Measurements from ENCODE around the gene FKBP1B.
"Not testable (repeated sequence)": the region's sequence is repeated elsewhere in the genome, so short reads cannot be mapped to it uniquely, and the experiment has no call there.

The FKBP1B gene

DNA sequence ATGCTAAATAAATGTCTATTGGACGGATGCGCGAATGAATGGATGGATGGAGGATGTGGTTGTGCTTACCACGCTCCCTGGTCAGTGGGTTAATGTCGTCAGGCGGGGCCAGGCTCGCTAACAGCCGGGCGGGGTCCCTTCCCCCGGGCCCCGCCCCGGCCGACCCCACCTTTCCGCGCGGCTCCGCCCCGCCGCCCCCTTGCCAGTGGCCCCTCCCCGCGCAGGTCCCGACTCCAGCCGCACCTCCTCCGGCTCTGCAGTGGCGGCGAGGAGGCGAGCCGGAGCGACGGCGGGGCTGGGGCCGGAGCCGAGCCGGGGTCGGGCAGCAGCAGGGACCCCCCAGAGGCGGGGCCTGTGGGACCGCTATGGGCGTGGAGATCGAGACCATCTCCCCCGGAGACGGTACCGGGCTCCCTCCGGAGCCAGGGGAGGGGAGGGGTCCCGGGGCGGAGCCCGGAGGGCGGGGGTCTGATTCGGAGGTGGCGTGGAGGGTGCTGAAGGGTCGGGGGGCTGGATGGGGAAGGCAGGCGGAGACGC lies at the start of gene FKBP1B:
Gene FKBP1B, plus strand, starts transcription at position 257 of the 537 bp plus-strand sequence. Its CDS starts 109 bp downstream, at position 366.
- H3K9me3 Mint-ChIP-seq = no peaks in the 10 kb centered on the region
- H3K36me3 Mint-ChIP-seq = no peaks in the 10 kb centered on the region
- no peaks in the 10 kb centered on the region for H3K27me3 Mint-ChIP-seq
- H3K4me3 Mint-ChIP-seq = peak within 1 kb of the TSS; percentile 82
- ATAC-seq (ENCODE audit: low read depth) (peak; percentile 11), DNase-seq (ENCODE audit: low spot score in 2 of 2) (peak; percentile 27 to 39)
- H3K4me1 Mint-ChIP-seq = peaks cover 13% of the 10 kb centered on the region
- H3K27ac Mint-ChIP-seq = no peak within 1 kb of the TSS

DNA sequence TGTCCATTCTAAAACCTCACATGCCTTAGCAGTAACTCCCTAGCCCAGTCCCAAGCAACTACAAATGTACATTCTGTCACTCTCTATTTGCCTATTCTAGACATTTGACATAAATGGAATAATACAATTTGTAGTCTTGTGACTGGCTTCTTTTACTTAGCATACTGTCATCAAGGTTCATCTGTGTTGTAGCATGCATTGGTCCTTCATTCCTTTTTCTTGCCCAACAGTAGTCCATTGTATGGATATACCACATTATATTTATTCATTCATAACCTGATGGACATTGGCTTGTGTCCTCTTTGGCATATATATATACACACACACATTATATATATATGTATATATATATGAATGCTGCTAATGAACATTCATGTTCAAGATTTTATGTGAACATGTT lies 41.8 kb upstream of the FKBP1B start:
- ATAC-seq (ENCODE audit: low read depth) = no peak
- Mint-ChIP-seq H3K4me3 (no peak overlapping the region), H3K27me3 (peaks cover 10% of the 10 kb centered on the region), H3K4me1 (no peaks in the 10 kb centered on the region), H3K36me3 (no peaks in the 10 kb centered on the region), H3K9me3 (no peaks in the 10 kb centered on the region), H3K27ac (no peak overlapping the region)
- no peak for DNase-seq (ENCODE audit: low spot score in 2 of 2)

DNA sequence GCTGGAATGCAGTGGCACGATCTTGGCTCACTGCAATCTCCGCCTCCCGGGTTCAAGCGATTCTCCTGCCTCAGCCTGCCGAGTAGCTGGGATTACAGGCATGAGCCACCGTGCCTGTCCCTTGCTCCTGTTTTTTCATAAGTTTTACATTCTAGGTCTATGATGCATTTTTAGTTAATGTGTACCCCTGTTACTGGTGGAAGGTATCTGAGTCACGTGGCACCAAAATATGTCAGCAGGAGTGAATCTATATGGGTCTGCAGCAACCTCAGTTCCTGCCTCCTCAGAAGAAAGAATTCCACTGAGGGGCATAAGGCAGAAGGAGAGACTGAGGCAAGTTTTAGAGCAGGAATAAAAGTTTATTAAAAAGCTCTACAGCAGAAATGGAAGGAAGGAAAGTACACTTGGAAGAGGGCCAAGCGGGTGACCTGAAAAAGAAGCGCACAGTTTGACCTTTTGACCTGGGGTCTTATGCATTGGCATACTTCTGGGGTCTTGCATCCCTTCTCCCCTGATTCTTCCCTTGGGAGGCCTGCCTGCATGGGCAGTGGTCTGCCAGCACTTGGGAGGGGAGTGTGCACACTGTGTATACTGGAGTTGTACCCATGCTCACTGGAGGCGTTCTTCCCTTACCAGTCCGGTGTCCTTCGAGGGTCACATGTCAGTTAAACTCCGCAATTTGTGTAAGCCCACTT lies 40.7 kb upstream of the FKBP1B start:
- H3K4me3 Mint-ChIP-seq = no peak overlapping the region
- ATAC-seq (ENCODE audit: low read depth) (no peak), DNase-seq (ENCODE audit: low spot score in 2 of 2) (no peak)
- H3K4me1 Mint-ChIP-seq = no peaks in the 10 kb centered on the region
- peaks cover 10% of the 10 kb centered on the region for H3K27me3 Mint-ChIP-seq
- no peaks in the 10 kb centered on the region for H3K36me3 Mint-ChIP-seq
- no peaks in the 10 kb centered on the region for H3K9me3 Mint-ChIP-seq
- no peak overlapping the region for H3K27ac Mint-ChIP-seq

DNA sequence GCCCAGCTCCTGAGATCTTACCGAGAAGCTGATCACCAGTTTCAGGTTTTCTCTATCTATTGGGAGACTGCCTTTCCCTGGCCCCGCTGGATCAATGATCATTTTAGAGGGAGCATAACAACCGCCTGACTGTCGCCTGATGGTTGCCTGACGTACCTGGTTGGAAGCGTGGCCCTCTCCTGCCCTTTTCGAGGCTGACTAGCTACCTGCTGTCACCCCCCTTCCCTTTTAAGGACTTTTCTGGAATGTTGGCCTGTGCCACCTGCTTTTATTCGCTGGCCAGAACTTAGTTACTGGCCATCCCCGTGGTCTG lies 40.2 kb upstream of the FKBP1B start:
- Mint-ChIP-seq H3K4me3 (no peak overlapping the region), H3K27ac (no peak overlapping the region), H3K4me1 (no peaks in the 10 kb centered on the region), H3K9me3 (no peaks in the 10 kb centered on the region), H3K27me3 (peaks cover 10% of the 10 kb centered on the region), H3K36me3 (no peaks in the 10 kb centered on the region)
- DNase-seq (ENCODE audit: low spot score in 2 of 2) (no peak), ATAC-seq (ENCODE audit: low read depth) (no peak)

GRCh38 chr2:24009680-24010476 lies 39.7 kb upstream of the FKBP1B start, which contains the start of gene MFSD2B:
Gene MFSD2B, plus strand, starts transcription at chr2:24010085. Its CDS starts 12 bp downstream, at chr2:24010097.
- H3K4me3 Mint-ChIP-seq = peak within 1 kb of the TSS; percentile 17
- no peaks in the 10 kb centered on the region for H3K4me1 Mint-ChIP-seq
- H3K27ac Mint-ChIP-seq = no peak within 1 kb of the TSS

GRCh38 chr2:24010477-24011249 lies 38.9 kb upstream of the FKBP1B start:
- Mint-ChIP-seq H3K4me3 (no peak overlapping the region), H3K27me3 (peaks cover 10% of the 10 kb centered on the region), H3K36me3 (no peaks in the 10 kb centered on the region), H3K9me3 (no peaks in the 10 kb centered on the region), H3K27ac (no peak overlapping the region), H3K4me1 (no peaks in the 10 kb centered on the region)
- DNase-seq (ENCODE audit: low spot score in 2 of 2) = no peak
- ATAC-seq (ENCODE audit: low read depth) = no peak

More at GRCh38 chr2:24009680-24010476, 39.7 kb upstream of the FKBP1B start, which contains the start of gene MFSD2B:
- Mint-ChIP-seq H3K27me3 (peaks cover 10% of the 10 kb centered on the region), H3K9me3 (no peaks in the 10 kb centered on the region), H3K36me3 (no peaks in the 10 kb centered on the region)
- DNase-seq (ENCODE audit: low spot score in 2 of 2) = no peak
- peak; percentile 19 for ATAC-seq (ENCODE audit: low read depth)

GRCh38 chr2:24011250-24012104 lies 38.1 kb upstream of the FKBP1B start:
- Mint-ChIP-seq H3K27me3 (peaks cover 10% of the 10 kb centered on the region), H3K36me3 (no peaks in the 10 kb centered on the region), H3K4me3 (no peak overlapping the region), H3K4me1 (no peaks in the 10 kb centered on the region), H3K27ac (no peak overlapping the region), H3K9me3 (no peaks in the 10 kb centered on the region)
- DNase-seq (ENCODE audit: low spot score in 2 of 2) (no peak), ATAC-seq (ENCODE audit: low read depth) (no peak)

GRCh38 chr2:24012521-24013188 lies 36.9 kb upstream of the FKBP1B start:
- H3K4me1 Mint-ChIP-seq = no peaks in the 10 kb centered on the region
- H3K27ac Mint-ChIP-seq = no peak overlapping the region
- no peaks in the 10 kb centered on the region for H3K36me3 Mint-ChIP-seq
- no peak overlapping the region for H3K4me3 Mint-ChIP-seq
- no peak for DNase-seq (ENCODE audit: low spot score in 2 of 2)
- no peak for ATAC-seq (ENCODE audit: low read depth)
- no peaks in the 10 kb centered on the region for H3K9me3 Mint-ChIP-seq
- H3K27me3 Mint-ChIP-seq = peaks cover 10% of the 10 kb centered on the region

DNA sequence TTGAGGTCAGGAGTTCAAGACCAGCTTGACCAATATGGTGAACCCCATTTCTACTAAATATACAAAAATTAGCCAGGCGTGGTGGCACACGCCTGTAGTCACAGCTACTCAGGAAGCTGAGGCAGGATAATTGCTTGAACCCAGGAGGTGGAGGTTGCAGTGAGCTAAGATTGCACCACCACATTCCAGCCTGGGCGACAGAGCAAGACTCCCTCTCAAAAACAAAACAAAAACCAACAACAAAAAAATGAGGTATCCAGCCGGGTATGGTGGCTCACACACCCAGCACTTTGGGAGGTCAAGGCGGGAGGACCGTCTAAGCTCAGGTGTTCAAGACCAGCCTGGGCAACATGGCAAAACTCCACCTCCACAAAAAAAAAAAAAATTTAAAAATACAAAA lies 34.6 kb upstream of the FKBP1B start:
- H3K36me3 Mint-ChIP-seq; H3K27me3 Mint-ChIP-seq; DNase-seq (ENCODE audit: low spot score in 2 of 2); H3K4me3 Mint-ChIP-seq; H3K27ac Mint-ChIP-seq; H3K4me1 Mint-ChIP-seq; ATAC-seq (ENCODE audit: low read depth); H3K9me3 Mint-ChIP-seq: not testable (repeated sequence)

- no peak overlapping the region for H3K27ac Mint-ChIP-seq
- no peaks in the 10 kb centered on the region for H3K4me1 Mint-ChIP-seq
- H3K4me3 Mint-ChIP-seq = no peak overlapping the region
- H3K9me3 Mint-ChIP-seq = no peaks in the 10 kb centered on the region
- ATAC-seq (ENCODE audit: low read depth) = no peak
- H3K27me3 Mint-ChIP-seq = peaks cover 7% of the 10 kb centered on the region
- H3K36me3 Mint-ChIP-seq = no peaks in the 10 kb centered on the region
- DNase-seq (ENCODE audit: low spot score in 2 of 2) = no peak
Measured at GRCh38 chr2:24015562-24016375, 33.8 kb upstream of the FKBP1B start.

GRCh38 chr2:24016376-24016761 lies 33.2 kb upstream of the FKBP1B start:
- Mint-ChIP-seq H3K9me3 (no peaks in the 10 kb centered on the region), H3K4me3 (no peak overlapping the region), H3K36me3 (no peaks in the 10 kb centered on the region), H3K4me1 (no peaks in the 10 kb centered on the region), H3K27me3 (peaks cover 7% of the 10 kb centered on the region), H3K27ac (no peak overlapping the region)
- no peak for DNase-seq (ENCODE audit: low spot score in 2 of 2)
- no peak for ATAC-seq (ENCODE audit: low read depth)

All from memory B cell (primary cell).